Ovary (tissue), 9 donors: ENCODE data around the gene ARHGEF25. TPM values are rescaled to one million over a fixed set of nuclear protein-coding genes. Genes with fewer than 3 reads are reported as not detected.

Experiments used
- DNase-seq, 5 donors: peaks; one replicate each; pipeline ENCODE4 v3.0.0-alpha.2; 2019 to 2020
- H3K27ac ChIP-seq, 2 donors: fragments of 200-600 bp; one replicate each; pipeline versions ENCODE4 v1.5.1 to v1.8.0; 2019 to 2022
- H3K27me3 ChIP-seq: fragments of 200-600 bp; one replicate; pipeline ENCODE4 v1.8.0; 2022
- H3K36me3 ChIP-seq: fragments of 200-600 bp; sonication (generic); one replicate; pipeline ENCODE4 v1.5.1; 2019
- H3K4me1 ChIP-seq: one replicate; pipeline ENCODE4 v1.8.1; 2013; ENCODE audit warnings: mild to moderate bottlenecking, moderate library complexity; ENCODE audit not compliant: insufficient read depth
- H3K4me3 ChIP-seq: fragments of 200-600 bp; sonication (generic); one replicate; pipeline ENCODE4 v1.5.1; 2017
- H3K9me3 ChIP-seq, 2 donors: fragments of 200-600 bp in 1 of 2; sonication (generic) in 1 of 2; one replicate each; pipeline versions ENCODE4 v1.5.1 to v1.8.1; 2013 to 2019; ENCODE audit warnings: mild to moderate bottlenecking in 1 of 2, moderate library complexity in 1 of 2
- EP300 ChIP-seq: sonication (generic); formaldehyde crosslinking; IDR thresholded peaks from one replicate; pipeline ENCODE4 v1.6.1; 2017; ENCODE audit warnings: antibody characterized with exemption
- POLR2A ChIP-seq: fragments of 450-650 bp; IDR thresholded peaks from one replicate; pipeline ENCODE4 v1.6.1; 2017; ENCODE audit warnings: antibody characterized with exemption, mild to moderate bottlenecking, moderate library complexity
- WGBS, 3 donors: extraction: QIAGEN DNeasy Blood & Tissue Kit in 1 of 3; methylation state at CpG; one replicate each; pipeline versions ENCODE4 v1.1.5 to v1.1.7; 2013 to 2017; 5-methylcytosine and 5-hydroxymethylcytosine counted together
- intact Hi-C, 4 donors: fragments of 100-400 bp; cut with DNase I; formaldehyde crosslinking; loops; one replicate each; pipeline versions ENCODE4 v1.11.0 to v1.15.1; 2022 to 2023
- polyA plus RNA-seq, 2 donors: library from polyadenylated mRNA; stranded (reverse); fragments of 200-250 nt in 1 of 2; fragments of 350-450 nt in 1 of 2; fragmentation: Illumina TruSeq in 1 of 2; extraction: RNeasy Lipid Tissue Mini Kit (QIAGEN cat#74804) in 1 of 2; gene quantifications; one replicate each; pipeline ENCODE4 v1.2.3, GENCODE V29; 2013 to 2014
- total RNA-seq, 7 donors: library from RNA; depleted of rRNA in 2 of 7; stranded (reverse); fragments of >200 nt in 2 of 7; fragmentation: NEBNext Ultra II Directional in 3 of 7; extraction: Animal tissue kit (Norgen Biotek cat#: 25700) in 3 of 7; gene quantifications; one replicate each; pipeline versions ENCODE4 v1.1.0 to v1.2.4, GENCODE V29; 2016 to 2023
- TF ChIP-seq, protein P1 (sequence below), 3 donors: fragments of 450-650 bp in 2 of 3; fragments of 200-600 bp in 1 of 3; IDR thresholded peaks; one replicate each; pipeline versions ENCODE4 v1.5.1 to v1.8.0; 2016 to 2022; ENCODE audit warnings: antibody characterized with exemption in 3 of 3, mild to moderate bottlenecking in 1 of 3
- donor health status: DM: no; HTN: no; CAD: no; lungs with moderate emphysema.
- donor health status: DM: no; HTN: no; CAD: no.
- donor health status: Bipolar disorder and iron deficiency.
- donor health status: DM: yes; HTN: yes; CAD: no.
- donor health status: DM: no; HTN: no; CAD: no.
- donor health status: DM: yes; HTN: yes; CAD: no.

Gene ARHGEF25
- total and polyA plus RNA-seq, 9 donors = 22.1 to 48.8 (median 38.7) TPM

GRCh38 chr12:57612711-57613426, 1.6 kb downstream of the ARHGEF25 start:
- Histone ChIP-seq H3K27me3 (no peaks in the 10 kb centered on the region), H3K36me3 (no peaks in the 10 kb centered on the region), H3K4me1 (peaks cover 3% of the 10 kb centered on the region), H3K4me3 (no peak overlapping the region), H3K9me3 (no peaks in the 10 kb centered on the region), H3K27ac (no peak overlapping the region)
- DNase-seq = no peak
- intact Hi-C loops = loop anchor here in 1 of 4 donors (5.0 kb wide), 1 partner anchor 91 kb away; the partner anchor contains the start of genes DDIT3 and MBD6
- TF ChIP-seq EP300 (no peak), POLR2A (no peak)
- TF ChIP-seq, protein P1, sequence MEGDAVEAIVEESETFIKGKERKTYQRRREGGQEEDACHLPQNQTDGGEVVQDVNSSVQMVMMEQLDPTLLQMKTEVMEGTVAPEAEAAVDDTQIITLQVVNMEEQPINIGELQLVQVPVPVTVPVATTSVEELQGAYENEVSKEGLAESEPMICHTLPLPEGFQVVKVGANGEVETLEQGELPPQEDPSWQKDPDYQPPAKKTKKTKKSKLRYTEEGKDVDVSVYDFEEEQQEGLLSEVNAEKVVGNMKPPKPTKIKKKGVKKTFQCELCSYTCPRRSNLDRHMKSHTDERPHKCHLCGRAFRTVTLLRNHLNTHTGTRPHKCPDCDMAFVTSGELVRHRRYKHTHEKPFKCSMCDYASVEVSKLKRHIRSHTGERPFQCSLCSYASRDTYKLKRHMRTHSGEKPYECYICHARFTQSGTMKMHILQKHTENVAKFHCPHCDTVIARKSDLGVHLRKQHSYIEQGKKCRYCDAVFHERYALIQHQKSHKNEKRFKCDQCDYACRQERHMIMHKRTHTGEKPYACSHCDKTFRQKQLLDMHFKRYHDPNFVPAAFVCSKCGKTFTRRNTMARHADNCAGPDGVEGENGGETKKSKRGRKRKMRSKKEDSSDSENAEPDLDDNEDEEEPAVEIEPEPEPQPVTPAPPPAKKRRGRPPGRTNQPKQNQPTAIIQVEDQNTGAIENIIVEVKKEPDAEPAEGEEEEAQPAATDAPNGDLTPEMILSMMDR (IDR thresholded peaks at IDR 0.05) = no peak
- WGBS, 3 donors = 82 to 90% (median 86%) methylated on average over 10 of the region's 10 CpGs

- intact Hi-C loops = loop anchor here in 1 of 4 donors (5.0 kb wide), 1 partner anchor 91 kb away; the partner anchor contains the start of genes DDIT3 and MBD6
- H3K36me3 ChIP-seq = no peaks in the 10 kb centered on the region
- peaks cover 3% of the 10 kb centered on the region for H3K4me1 ChIP-seq
- DNase-seq = no peak
- no peaks in the 10 kb centered on the region for H3K9me3 ChIP-seq
- H3K27me3 ChIP-seq = no peaks in the 10 kb centered on the region
- H3K27ac ChIP-seq = no peak overlapping the region
- WGBS, 3 donors = 74 to 79% (median 76%) methylated on average over 10 of the region's 10 CpGs
- no peak overlapping the region for H3K4me3 ChIP-seq
- TF ChIP-seq EP300 (no peak), POLR2A (no peak)
- TF ChIP-seq, protein P1 (IDR thresholded peaks at IDR 0.05) = no peak
Observed at GRCh38 chr12:57613427-57614109, 2.3 kb downstream of the ARHGEF25 start.

GRCh38 chr12:57614178-57614947, 3.1 kb downstream of the ARHGEF25 start:
- no peaks in the 10 kb centered on the region for H3K27me3 ChIP-seq
- intact Hi-C loops = loop anchor here in 1 of 4 donors (5.0 kb wide), 1 partner anchor 92 kb away; the partner anchor contains the start of genes DDIT3 and MBD6
- H3K27ac ChIP-seq = no peak overlapping the region
- TF ChIP-seq, protein P1 (IDR thresholded peaks at IDR 0.05) = no peak
- no peak for TF ChIP-seq EP300
- TF ChIP-seq POLR2A = no peak
- WGBS, 3 donors = 58 to 63% (median 61%) methylated on average over 14 of the region's 14 CpGs
- H3K36me3 ChIP-seq = no peaks in the 10 kb centered on the region
- H3K4me1 ChIP-seq = peaks cover 3% of the 10 kb centered on the region
- no peaks in the 10 kb centered on the region for H3K9me3 ChIP-seq
- H3K4me3 ChIP-seq = no peak overlapping the region
- no peak for DNase-seq

- TF ChIP-seq POLR2A (no peak), EP300 (no peak)
- TF ChIP-seq, protein P1 (IDR thresholded peaks at IDR 0.05) = no peak
- no peaks in the 10 kb centered on the region for H3K9me3 ChIP-seq
- H3K27me3 ChIP-seq = no peaks in the 10 kb centered on the region
- H3K4me1 ChIP-seq = peaks cover 3% of the 10 kb centered on the region
- no peak overlapping the region for H3K27ac ChIP-seq
- WGBS, 3 donors = 78 to 83% (median 80%) methylated on average over 11 of the region's 11 CpGs
- no peak overlapping the region for H3K4me3 ChIP-seq
- intact Hi-C loops = loop anchor here in 1 of 4 donors (5.0 kb wide), 1 partner anchor 93 kb away; the partner anchor contains the start of genes DDIT3 and MBD6
- no peaks in the 10 kb centered on the region for H3K36me3 ChIP-seq
- no peak for DNase-seq
Observed at GRCh38 chr12:57614948-57615500, 3.8 kb downstream of the ARHGEF25 start.
